Fibroblast of skin of right biceps (primary cell): Measurements from ENCODE around the gene CDKL5.

Experiments used
- DNase-seq: peaks from one replicate; pipeline ENCODE4 v3.0.0-alpha.2; 2013

The CDKL5 gene

DNA sequence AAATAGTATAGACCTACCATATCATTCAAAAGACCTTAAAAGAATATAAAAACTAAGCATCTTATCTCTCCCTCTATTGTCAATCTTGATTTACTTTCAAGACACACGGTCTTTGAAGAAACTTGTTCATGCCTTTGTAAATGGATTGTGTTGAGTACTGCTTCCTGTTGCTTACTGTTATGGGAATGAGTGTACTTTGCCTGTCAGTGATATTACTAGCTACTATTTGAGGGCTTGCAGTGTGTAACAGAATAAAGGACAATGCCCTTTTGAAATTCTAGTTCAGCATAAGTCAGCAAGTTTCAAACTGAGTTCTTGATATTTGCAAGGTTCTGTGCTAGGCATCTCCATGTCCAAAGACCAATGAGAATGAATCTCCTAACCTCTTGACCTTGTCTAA is 36.0 kb downstream of the CDKL5 start:
- no peak for DNase-seq

GRCh38 chrX:18464499-18464898 is 39.1 kb downstream of the CDKL5 start:
- DNase-seq: no peak

DNA sequence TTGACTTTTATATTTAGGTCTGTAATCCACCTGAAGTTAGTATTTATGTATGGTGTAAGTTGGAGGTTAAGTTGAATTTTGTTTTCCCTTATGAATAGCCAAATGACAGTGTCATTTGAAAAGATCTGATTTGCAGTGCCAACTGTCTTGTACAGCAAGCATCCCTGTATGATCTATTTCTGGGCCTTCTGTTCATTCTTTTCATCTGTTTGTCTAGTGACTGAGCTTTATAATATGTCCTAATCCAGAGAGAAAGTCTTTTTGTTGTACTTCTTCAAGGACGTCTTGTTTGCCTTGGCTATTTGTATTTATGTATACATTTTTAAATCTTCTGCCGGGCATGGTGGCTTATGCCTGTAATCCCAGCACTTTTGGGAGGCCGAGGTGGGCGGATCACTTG is 39.6 kb downstream of the CDKL5 start:
- DNase-seq: no peak

GRCh38 chrX:18468599-18468998 is 43.2 kb downstream of the CDKL5 start:
- DNase-seq: no peak

DNA sequence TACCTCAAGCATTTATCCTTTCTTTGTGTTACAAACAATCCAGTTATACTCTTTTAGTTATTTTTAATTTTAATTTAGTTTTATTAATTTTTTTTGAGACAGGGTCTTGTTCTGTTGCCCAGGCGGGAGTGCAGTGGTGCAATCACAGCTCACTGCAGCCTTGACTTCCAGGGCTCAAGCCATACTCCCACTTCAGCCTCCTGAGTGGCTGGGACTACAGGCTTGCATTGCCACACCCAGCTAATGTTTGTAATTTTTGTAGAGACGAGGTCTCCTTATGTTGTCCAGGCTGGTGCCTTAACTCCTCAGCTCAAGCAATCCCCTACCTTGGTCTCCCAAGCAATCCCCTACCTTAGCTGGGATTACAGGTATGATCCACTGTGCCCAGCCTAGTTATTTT is 45.9 kb downstream of the CDKL5 start:
- DNase-seq: no peak

DNA sequence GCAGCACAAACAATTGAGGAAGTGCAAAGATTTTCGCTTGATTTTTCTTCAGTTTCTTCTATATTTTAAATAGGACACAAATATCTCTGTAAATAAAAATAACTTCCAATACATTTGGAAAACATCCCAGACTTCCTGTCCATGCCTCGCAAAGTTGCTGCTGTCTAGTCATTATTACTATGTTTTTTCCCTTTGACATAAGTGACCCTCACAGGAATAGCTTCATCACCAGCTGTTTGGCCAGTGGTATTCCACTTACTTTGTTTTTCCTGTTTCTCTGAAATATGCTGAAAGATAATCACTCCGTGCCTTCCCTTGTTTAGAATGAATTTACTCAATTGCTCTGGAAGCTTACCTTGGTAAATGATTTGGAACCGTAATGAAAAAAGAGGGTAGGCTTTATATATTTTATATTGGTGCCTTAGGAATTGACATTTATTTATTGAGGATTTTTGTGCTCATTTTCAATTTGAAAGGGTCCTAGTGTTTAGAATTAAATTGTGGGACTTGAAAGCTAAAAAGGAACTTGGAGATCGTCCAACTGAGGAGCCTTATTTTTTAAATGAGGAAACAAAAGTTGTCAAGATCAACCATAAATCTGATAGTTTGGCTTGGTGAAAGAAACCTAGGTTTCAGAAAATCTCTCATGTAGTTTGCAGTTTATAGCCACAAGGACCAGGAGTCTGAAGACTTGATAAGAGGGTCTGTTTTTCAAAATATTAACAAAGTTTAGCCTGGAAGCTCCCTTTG is 65.6 kb downstream of the CDKL5 start:
- DNase-seq: no peak

GRCh38 chrX:18491587-18492340 is 66.4 kb downstream of the CDKL5 start:
- peak; percentile 23 for DNase-seq

DNA sequence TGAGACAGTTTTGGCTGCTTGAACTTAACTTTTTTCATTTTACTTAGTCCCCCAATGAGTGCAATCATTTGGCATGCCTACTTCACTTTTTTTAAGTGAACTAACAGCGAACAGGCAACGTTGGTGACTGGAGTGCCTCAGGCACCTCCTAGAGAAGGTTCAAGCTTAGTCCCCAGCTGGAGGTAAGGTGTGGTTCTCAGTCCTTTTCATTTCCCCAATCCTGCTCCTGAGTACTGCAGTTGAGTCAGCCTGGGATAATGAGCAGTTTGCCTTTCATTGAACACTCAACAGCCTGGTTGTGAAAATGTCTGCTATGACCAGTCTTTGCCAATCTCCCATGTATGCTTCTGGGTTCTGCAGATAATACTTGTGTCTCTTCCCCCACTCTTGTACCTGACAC is 109.5 kb downstream of the CDKL5 start:
- no peak for DNase-seq

GRCh38 chrX:18537068-18537467 is 111.7 kb downstream of the CDKL5 start:
- no peak for DNase-seq

DNA sequence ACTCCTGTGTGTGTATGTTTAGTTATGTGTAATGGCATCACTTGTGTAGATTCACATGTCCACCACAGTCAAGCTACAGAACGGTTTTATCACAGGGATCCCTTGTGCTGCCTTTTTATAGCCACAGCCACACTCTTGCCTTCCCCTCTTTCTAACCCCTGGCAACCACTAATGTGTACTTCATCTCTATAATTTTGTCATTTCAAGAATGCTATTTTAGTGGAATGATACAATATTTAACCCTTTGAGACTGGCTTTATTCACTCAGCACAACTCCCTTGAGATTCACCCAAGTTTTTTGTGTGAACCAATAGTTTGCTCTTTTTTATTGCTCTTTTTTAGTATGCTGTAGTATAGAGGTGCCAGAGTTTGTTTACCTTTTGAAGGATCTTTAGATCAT is 112.1 kb downstream of the CDKL5 start:
- no peak for DNase-seq

- no peak for DNase-seq
Observed at GRCh38 chrX:18542131-18542530, 116.7 kb downstream of the CDKL5 start.

DNA sequence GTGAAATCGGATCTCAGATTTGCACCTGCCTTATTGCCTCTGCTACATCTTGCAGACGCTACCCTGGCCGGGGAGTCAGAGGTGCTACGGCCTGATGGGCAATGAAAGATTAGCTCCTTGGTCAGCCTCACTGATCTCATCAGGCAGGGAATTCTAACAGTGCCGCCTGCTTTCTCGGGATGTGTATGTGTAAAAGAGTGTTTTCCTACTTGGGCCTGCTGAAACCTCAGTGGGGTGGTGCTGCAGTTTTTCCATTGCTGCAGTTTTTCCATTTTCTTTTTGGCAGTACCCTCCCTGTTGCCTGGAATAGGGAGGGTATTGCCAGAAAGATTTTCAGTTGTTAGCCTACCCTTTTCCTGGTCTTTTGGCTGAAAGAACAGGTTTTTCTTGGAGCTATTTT is 117.5 kb downstream of the CDKL5 start:
- DNase-seq: no peak

GRCh38 chrX:18543738-18544137 is 118.3 kb downstream of the CDKL5 start:
- DNase-seq: no peak

- no peak for DNase-seq
Observed at GRCh38 chrX:18545771-18546170, 120.4 kb downstream of the CDKL5 start.

DNA sequence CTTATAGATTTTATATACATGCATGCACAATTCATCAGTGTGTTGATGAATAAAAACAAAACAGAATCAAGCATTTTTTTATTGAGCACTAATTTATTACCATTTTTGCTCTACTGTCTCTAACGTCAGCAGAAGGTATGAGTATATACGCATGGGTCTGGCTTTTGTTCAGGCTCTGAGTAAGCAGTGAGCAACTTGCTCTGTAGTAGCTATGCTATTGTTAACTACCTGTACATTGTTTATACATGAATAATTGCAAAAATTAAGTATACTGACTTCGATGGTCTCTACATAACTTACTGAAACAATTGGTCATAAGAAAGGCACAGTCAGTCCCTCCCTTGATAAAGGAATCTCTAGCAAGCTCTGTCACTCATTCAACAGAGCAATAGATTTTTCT is 123.6 kb downstream of the CDKL5 start:
- no peak for DNase-seq

GRCh38 chrX:18549643-18550042 is 124.2 kb downstream of the CDKL5 start:
- no peak for DNase-seq

DNA sequence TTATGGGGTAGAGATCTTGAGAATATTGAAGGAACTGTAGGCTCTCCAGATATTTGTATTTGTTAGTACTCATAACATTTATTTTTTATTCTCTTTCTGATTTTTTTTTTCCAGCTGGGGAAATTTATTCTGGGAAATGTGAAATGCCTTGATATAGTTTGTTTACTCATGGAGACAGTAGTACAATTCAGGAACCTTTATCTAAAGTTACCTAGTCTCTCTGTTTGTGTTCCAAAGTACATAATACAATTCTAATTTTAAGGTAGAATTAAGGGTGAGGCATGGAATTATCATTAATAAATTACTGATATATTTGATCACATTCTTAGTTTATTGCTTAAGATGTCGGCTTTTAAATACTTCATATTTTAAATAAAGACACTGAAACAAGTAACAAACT is 132.5 kb downstream of the CDKL5 start:
- no peak for DNase-seq

DNA sequence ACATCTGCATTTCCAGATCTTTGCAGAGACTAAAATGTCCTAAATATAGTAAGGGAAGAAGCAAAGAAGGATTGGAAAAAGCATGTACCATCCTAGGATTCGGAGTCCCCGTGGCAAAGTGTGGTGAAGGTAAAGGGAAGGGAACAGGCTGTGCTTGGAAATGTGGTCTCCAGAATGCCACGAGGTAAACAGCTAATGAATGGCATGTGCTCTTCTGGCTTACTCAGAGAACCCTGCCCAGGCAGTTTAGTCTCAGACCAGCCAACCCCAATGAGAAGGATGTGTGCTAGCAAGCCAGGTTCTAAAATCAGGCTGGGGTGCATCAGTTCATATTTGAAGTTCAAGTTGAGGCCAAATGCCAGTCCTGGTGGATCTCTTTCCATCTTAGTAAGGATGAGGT is 133.4 kb downstream of the CDKL5 start:
- DNase-seq: no peak

DNA sequence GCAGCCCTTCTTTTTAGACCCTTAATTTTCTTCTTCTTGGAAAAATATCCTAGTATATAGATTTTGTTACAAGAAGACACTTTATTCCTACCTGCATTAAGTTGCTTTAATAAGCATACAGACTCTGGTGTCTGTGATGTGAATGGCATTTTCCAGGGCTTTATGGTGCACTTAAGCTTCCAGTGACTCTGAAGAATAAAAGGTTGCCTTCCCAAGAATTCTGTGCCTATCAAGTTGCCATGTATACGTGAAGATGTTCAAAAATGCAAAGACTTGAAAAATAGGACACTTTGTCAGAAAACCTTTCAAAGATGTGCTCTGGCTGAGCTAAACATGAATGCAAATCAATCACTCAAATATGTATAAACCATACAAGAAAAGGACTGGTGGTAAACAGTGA is 135.6 kb downstream of the CDKL5 start:
- no peak for DNase-seq

- DNase-seq: no peak
Observed at GRCh38 chrX:18565727-18566126, 140.3 kb downstream of the CDKL5 start.

DNA sequence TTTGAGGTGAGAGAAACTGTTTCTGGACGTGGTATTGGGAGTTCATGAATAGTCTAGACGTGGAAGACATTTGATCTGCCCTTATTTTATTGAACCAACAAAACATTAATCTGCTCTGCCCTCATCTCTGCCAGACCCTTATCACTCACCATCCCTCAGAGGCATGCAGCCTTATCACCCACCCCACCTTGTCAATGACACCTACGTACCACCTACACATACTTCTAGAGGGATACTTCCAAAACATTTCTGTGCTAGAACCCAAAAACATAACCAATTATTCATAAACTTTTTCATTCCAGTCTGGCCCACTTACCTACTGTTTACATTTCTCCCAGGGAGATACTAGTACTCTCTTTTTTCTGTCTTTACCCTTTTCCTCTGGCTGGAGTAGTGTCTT is 141.3 kb downstream of the CDKL5 start:
- no peak for DNase-seq

GRCh38 chrX:18573556-18573955 is 148.1 kb downstream of the CDKL5 start:
- DNase-seq: no peak

DNA sequence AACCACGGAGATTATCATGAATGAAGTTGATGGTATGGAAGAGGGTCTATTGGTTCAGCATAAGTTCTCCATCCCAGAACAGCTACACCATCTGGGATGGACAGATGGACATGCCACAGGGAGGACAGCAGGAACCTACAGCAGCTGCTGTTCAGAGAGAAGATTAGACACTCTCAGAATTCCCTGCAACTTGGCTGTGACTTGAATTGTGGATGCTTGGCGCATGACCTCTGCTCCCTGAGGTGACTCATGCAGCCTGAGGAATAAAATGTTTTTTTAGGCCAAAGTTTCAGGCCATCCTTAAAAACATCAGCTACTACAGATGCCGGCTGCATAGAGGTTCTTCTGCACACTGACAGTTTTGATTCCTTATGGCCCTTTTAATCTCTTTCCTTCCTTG is 149.2 kb downstream of the CDKL5 start:
- peak; percentile 43 for DNase-seq

DNA sequence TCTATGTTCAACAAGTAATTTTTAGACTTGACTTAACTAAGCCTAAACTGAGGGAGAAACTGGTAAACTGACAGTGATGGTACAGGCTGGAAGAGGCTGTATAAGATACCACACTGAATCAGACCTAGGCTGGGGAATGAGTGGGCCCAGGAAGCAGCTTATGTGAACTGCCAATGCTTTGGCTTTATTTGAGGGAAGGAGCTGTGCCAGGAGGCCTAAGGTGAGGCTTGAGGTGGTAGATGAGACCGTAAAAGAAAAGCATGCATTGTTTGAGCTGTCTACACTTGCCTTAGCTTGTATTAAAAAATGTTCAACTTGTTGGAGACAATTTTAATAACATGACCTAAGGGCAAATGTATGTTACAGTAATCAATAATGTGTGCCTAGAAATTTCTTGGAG is 150.3 kb downstream of the CDKL5 start:
- no peak for DNase-seq

GRCh38 chrX:18577400-18577799 is 152.0 kb downstream of the CDKL5 start:
- DNase-seq: no peak
